ENCODE results near the gene TNRC18. TPM values are rescaled to one million over a fixed set of nuclear protein-coding genes. Genes with fewer than 3 reads are reported as not detected.

The TNRC18 gene
- polyA plus RNA-seq, 1 of the 3 experiments (the other 2 are of a cell fraction) = 34.4 TPM

- TF ChIP-seq USF1 (IDR thresholded peaks at IDR 0.05; ENCODE audit: borderline replicate concordance, low read depth) = no peak
- 0 out of 2 replicates have a peak, but pooled peaks have one; percentile 6 for TF ChIP-seq MXI1 (IDR thresholded peaks at IDR 0.05; ENCODE audit: low read depth, low read length)
- TF ChIP-seq JUND (IDR thresholded peaks at IDR 0.05) = no peak
- TF ChIP-seq REST (IDR thresholded peaks at IDR 0.05; ENCODE audit: low read depth, low read length) = no peak
- TF ChIP-seq POLR2AphosphoS5 (IDR thresholded peaks at IDR 0.05; ENCODE audit: low read depth, low read length) = no peak
- no peak for TF ChIP-seq GABPA (IDR thresholded peaks at IDR 0.05; ENCODE audit: low read depth)
- no peak for TF ChIP-seq USF2 (IDR thresholded peaks at IDR 0.05; ENCODE audit: borderline replicate concordance, low read depth, low read length)
These were observed 1.3 kb upstream of the TNRC18 start (continued) for GRCh38 chr7:5424749-5425506.

GRCh38 chr7:5423976-5424748, 528 bp upstream of the TNRC18 start:
- Histone ChIP-seq H4K20me1 (ENCODE audit: insufficient read depth) (peaks cover 18% of the 10 kb centered on the region), H3F3A (replicated peaks; ENCODE audit: insufficient read depth) (peaks cover 40% of the 10 kb centered on the region), H2AFZ (ENCODE audit: low read depth) (peak overlapping the region; percentile 26; the same call in 1 of the 2 replicates), H3K4me2 (peak overlapping the region; percentile 100), H3K9me2 (no peaks in the 10 kb centered on the region), H3K9ac (peak overlapping the region; percentile 98), H3K4me1 (ENCODE audit: control insufficient read depth in 1 of 2, insufficient read depth in 2 of 2, low read depth in 1 of 2, low read length in 1 of 2) (peaks cover 6 to 20% of the 10 kb centered on the region in 2 experiments; a peak in 3 of 4 replicates), H3K4me3 (ENCODE audit: low read depth in 2 of 2, low read length in 1 of 2) (peak overlapping the region; percentile 99 to 100), H3K27ac (ENCODE audit: low read depth in 2 of 2, low read length in 1 of 2) (peak overlapping the region; percentile 97), H3K9me3 (no peaks in the 10 kb centered on the region), H3K79me2 (ENCODE audit: insufficient read depth) (peaks cover 96% of the 10 kb centered on the region), H3K27me3 (ENCODE audit: insufficient read depth) (no peaks in the 10 kb centered on the region), H3K36me3 (replicated peaks in 1 of 2; ENCODE audit: control insufficient read depth in 1 of 2, insufficient read depth in 2 of 2, low read length in 1 of 2) (peaks cover 0 to 1% of the 10 kb centered on the region in 2 experiments)
- CTCF ChIA-PET = interaction anchor here (0.8 to 3.0 kb wide), 8 partner anchors 26 to 184 kb away, joined by 3 to 20 read pairs (median 6); no protein-coding TSS in a partner anchor
- DNase-seq = no peak
- POLR2A ChIA-PET = interaction anchor here (1.0 to 1.8 kb wide), 4 partner anchors 8 to 70 kb away, joined by 3 to 10 read pairs (median 4); no protein-coding TSS in a partner anchor
- under 1% methylated on average over 48 of the region's 57 CpGs for WGBS (ENCODE audit: low lambda C conversion rate)
- TF ChIP-seq FOXJ3 (CRISPR knock-in tag; IDR thresholded peaks at IDR 0.05) (no peak; the same call in 1 of the 2 replicates), TCF12 (IDR thresholded peaks at IDR 0.05) (peak; percentile 68), CTCF (IDR thresholded peaks at IDR 0.05) (no peak), FOXM1 (IDR thresholded peaks at IDR 0.05; ENCODE audit: low read depth) (0 out of 2 replicates have a peak, but pooled peaks have one; percentile 17), RCOR1 (IDR thresholded peaks at IDR 0.05; ENCODE audit: low read length) (peak; percentile 59; the same call in 1 of the 2 replicates), NRF1 (IDR thresholded peaks at IDR 0.05; ENCODE audit: low read depth, low read length) (peak; percentile 36; the same call in 1 of the 2 replicates), FOSL2 (IDR thresholded peaks at IDR 0.05; ENCODE audit: borderline replicate concordance, low read depth) (no peak), REST (IDR thresholded peaks at IDR 0.05; ENCODE audit: low read depth, low read length) (peak; percentile 68), ELF1 (IDR thresholded peaks at IDR 0.05) (peak; percentile 48)

All from SK-N-SH (cell line).